AG04450 (cell line): ENCODE data around the gene PDIA6. TPM values are rescaled to one million over a fixed set of nuclear protein-coding genes. Genes with fewer than 3 reads are reported as not detected.

Source experiments
- CTCF ChIA-PET: fragments of 300-600, 350-600 bp; formaldehyde crosslinking; extraction: SDS; loops from one replicate; lab custom pipeline; 2022; ENCODE audit warnings: antibody characterized with exemption, inconsistent platforms; lab: Charles Lee
- POLR2A ChIA-PET: fragments of 350-600 bp; formaldehyde crosslinking; extraction: SDS; loops from one replicate; lab custom pipeline; 2021; ENCODE audit warnings: antibody characterized with exemption, inconsistent platforms; lab: Yijun Ruan, JAX
- DNase-seq: peaks from one replicate; pipeline ENCODE4 v3.0.0-alpha.2; 2011; ENCODE audit warnings: low read depth, low spot score
- H3K27ac ChIP-seq: one replicate; pipeline ENCODE4 v1.5.1; 2012; ENCODE audit warnings: low read depth, low read length, control low read depth
- H3K27me3 ChIP-seq: one replicate; pipeline ENCODE4 v1.6.0; 2012; ENCODE audit warnings: low read length; ENCODE audit not compliant: control insufficient read depth, insufficient read depth
- H3K4me3 ChIP-seq: 2 replicates; pipeline ENCODE4 v1.5.1; 2011; ENCODE audit warnings: mild to moderate bottlenecking, low read depth, low read length, control low read depth
- H3K9me3 ChIP-seq: 2 replicates; pipeline ENCODE4 v1.5.1; 2012; ENCODE audit warnings: low read length; ENCODE audit not compliant: control insufficient read depth, insufficient read depth
- polyA plus RNA-seq: library from polyadenylated mRNA; depleted of rRNA; stranded (reverse); fragments of >200 nt; gene quantifications from 2 replicates; pipeline ENCODE4 v1.2.3, GENCODE V29; 2011
- TF ChIP-seq, protein P1 (sequence below): IDR thresholded peaks from 2 replicates; pipeline ENCODE4 v1.5.1; 2011; ENCODE audit warnings: low read depth, low read length, control low read depth, inconsistent platforms

Gene PDIA6
- polyA plus RNA-seq, 1 experiment, result 487 TPM

GRCh38 chr2:10772201-10772867 lies 40.3 kb downstream of the PDIA6 start:
- DNase-seq, result no peak
- ChIA-PET CTCF (no interaction called here), POLR2A (no interaction called here)
- Histone ChIP-seq H3K27me3 (peaks cover 14% of the 10 kb centered on the region), H3K27ac (no peak overlapping the region), H3K4me3 (no peak overlapping the region), H3K9me3 (no peaks in the 10 kb centered on the region)
- TF ChIP-seq, protein P1, sequence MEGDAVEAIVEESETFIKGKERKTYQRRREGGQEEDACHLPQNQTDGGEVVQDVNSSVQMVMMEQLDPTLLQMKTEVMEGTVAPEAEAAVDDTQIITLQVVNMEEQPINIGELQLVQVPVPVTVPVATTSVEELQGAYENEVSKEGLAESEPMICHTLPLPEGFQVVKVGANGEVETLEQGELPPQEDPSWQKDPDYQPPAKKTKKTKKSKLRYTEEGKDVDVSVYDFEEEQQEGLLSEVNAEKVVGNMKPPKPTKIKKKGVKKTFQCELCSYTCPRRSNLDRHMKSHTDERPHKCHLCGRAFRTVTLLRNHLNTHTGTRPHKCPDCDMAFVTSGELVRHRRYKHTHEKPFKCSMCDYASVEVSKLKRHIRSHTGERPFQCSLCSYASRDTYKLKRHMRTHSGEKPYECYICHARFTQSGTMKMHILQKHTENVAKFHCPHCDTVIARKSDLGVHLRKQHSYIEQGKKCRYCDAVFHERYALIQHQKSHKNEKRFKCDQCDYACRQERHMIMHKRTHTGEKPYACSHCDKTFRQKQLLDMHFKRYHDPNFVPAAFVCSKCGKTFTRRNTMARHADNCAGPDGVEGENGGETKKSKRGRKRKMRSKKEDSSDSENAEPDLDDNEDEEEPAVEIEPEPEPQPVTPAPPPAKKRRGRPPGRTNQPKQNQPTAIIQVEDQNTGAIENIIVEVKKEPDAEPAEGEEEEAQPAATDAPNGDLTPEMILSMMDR, result no peak

DNA sequence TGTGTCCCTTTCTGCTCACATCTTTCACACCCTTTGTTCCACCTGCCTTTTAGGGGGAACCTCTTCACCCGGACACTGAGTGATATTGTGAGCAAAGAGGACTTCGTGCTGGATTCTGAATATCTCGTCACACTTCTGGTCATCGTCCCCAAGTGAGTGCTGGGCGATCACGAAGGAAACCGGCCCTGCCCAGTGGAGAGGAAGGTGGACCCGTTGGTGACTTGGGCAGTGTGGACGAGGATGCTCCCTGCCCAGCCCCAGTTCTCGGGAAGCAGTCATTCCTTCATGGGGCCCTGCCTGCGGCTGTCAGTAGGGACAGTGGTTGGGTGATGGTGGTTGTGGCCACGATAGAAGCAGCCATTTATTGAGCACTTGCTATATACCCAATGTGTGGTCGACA lies 40.8 kb downstream of the PDIA6 start:
- ChIA-PET POLR2A (no interaction called here), CTCF (no interaction called here)
- TF ChIP-seq, protein P1, result no peak

GRCh38 chr2:10770956-10771750 lies 41.4 kb downstream of the PDIA6 start:
- TF ChIP-seq, protein P1, result no peak
- ChIA-PET POLR2A (no interaction called here), CTCF (no interaction called here)
- no peaks in the 10 kb centered on the region for H3K9me3 ChIP-seq
- peaks cover 14% of the 10 kb centered on the region for H3K27me3 ChIP-seq
- DNase-seq, result no peak
- H3K4me3 ChIP-seq, result no peak overlapping the region
- H3K27ac ChIP-seq, result no peak overlapping the region

More for the DNA sequence above, 40.8 kb downstream of the PDIA6 start:
- Histone ChIP-seq H3K4me3 (no peak overlapping the region), H3K27ac (no peak overlapping the region), H3K9me3 (no peaks in the 10 kb centered on the region), H3K27me3 (peaks cover 14% of the 10 kb centered on the region)
- DNase-seq, result no peak

GRCh38 chr2:10768063-10768507 lies 44.5 kb downstream of the PDIA6 start:
- H3K9me3 ChIP-seq, result no peaks in the 10 kb centered on the region; the same call in 1 of the 2 replicates
- POLR2A ChIA-PET, result no interaction called here
- CTCF ChIA-PET, result no interaction called here
- TF ChIP-seq, protein P1, result no peak
- no peak for DNase-seq
- no peak overlapping the region for H3K27ac ChIP-seq
- peaks cover 24% of the 10 kb centered on the region for H3K27me3 ChIP-seq
- no peak overlapping the region for H3K4me3 ChIP-seq

DNA sequence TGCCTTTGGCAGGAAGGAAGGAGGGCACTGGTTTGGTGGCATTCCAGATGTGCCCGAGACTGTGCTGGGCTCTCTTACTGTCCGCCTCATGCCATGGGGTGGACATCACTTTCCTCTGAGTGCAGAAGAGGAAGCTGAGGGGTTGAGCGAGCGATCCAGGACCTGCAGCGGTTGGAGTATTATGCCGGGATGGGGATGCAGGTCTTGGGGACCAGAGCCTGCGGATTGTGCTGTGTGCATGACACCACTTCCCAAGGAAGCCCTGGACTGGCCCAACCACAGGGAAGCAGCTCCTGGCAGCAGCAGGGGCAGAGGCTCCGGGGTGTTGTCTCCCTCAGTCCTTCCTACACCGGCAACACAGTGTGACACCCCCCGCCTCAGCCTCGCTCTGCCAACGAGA lies 46.7 kb downstream of the PDIA6 start:
- no peak overlapping the region for H3K27ac ChIP-seq
- H3K9me3 ChIP-seq, result no peaks in the 10 kb centered on the region; the same call in 1 of the 2 replicates
- no peak for DNase-seq
- CTCF ChIA-PET, result no interaction called here
- no peak overlapping the region for H3K4me3 ChIP-seq
- peaks cover 28% of the 10 kb centered on the region for H3K27me3 ChIP-seq
- TF ChIP-seq, protein P1, result no peak
- POLR2A ChIA-PET, result no interaction called here
